ENCODE measurements around the gene UBR1.

The UBR1 gene

GRCh38 chr15:43133430-43134156 lies 27.8 kb upstream of the UBR1 start, which contains the start of gene TMEM62:
TSS of gene TMEM62 (plus strand) at chr15:43133586. CDS start at chr15:43133803, 217 bp downstream.
- TF ChIP-seq POLR2AphosphoS5 (IDR thresholded peaks at IDR 0.05; ENCODE audit: low read depth, low read length) (no peak), FOXP2 (optimal IDR thresholded peaks at IDR 0.05; ENCODE audit: borderline replicate concordance, extremely low read depth, extremely low read length, insufficient read depth) (peak; percentile 61), TAF1 (IDR thresholded peaks at IDR 0.05; ENCODE audit: borderline replicate concordance, insufficient read depth, low read length) (0 out of 2 replicates have a peak, but pooled peaks have one; percentile 18), REST (IDR thresholded peaks at IDR 0.05; ENCODE audit: insufficient read depth in 1 of 2, low read depth in 2 of 2, low read length in 2 of 2) (no peak)

DNA sequence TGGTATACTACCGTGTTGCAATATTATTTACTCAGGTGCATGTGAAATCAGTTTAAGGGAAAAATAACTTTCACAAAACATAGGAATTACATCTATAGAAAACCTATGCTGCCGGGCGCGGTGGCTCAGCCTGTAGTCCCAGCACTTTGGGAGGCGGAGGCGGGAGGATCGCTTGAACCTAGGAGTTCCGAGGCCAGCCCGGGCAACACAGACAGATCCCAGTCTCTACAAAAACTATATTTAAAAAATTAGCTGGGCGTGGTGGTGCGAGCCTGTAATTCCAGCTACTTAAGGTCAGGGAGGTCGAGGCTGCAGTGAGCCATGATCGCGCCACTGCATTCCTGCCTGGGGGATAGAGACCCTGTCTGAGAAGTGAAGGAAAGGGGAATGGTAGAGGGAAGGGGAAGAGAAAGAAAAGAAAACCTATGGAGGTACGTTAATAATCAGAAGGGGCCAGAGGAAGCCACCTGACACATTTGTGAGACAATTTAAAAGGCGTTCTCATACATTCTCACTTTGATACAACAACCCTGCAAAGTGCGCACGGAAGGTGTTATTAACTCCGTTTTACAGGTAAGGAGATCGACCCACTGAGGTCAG lies 27.1 kb upstream of the UBR1 start:
- no peak for TF ChIP-seq POLR2AphosphoS5 (IDR thresholded peaks at IDR 0.05; ENCODE audit: low read depth, low read length)
- TF ChIP-seq SIN3A (IDR thresholded peaks at IDR 0.05; ENCODE audit: borderline replicate concordance, insufficient read depth, low read length): no peak
- no peak for TF ChIP-seq TAF1 (IDR thresholded peaks at IDR 0.05; ENCODE audit: borderline replicate concordance, insufficient read depth, low read length)
- TF ChIP-seq FOXP2 (optimal IDR thresholded peaks at IDR 0.05; ENCODE audit: borderline replicate concordance, extremely low read depth, extremely low read length, insufficient read depth): no peak
- TF ChIP-seq REST (IDR thresholded peaks at IDR 0.05; ENCODE audit: insufficient read depth in 1 of 2, low read depth in 2 of 2, low read length in 2 of 2): no peak

GRCh38 chr15:43128980-43129335 lies 23.1 kb upstream of the UBR1 start:
- no peak for TF ChIP-seq TAF1 (IDR thresholded peaks at IDR 0.05; ENCODE audit: borderline replicate concordance, insufficient read depth, low read length)
- TF ChIP-seq REST (IDR thresholded peaks at IDR 0.05; ENCODE audit: insufficient read depth in 1 of 2, low read depth in 2 of 2, low read length in 2 of 2): no peak
- TF ChIP-seq SIN3A (IDR thresholded peaks at IDR 0.05; ENCODE audit: borderline replicate concordance, insufficient read depth, low read length): no peak

- TF ChIP-seq REST (IDR thresholded peaks at IDR 0.05; ENCODE audit: insufficient read depth in 1 of 2, low read depth in 2 of 2, low read length in 2 of 2): no peak
These were observed 21.9 kb upstream of the UBR1 start for GRCh38 chr15:43127752-43128151.

DNA sequence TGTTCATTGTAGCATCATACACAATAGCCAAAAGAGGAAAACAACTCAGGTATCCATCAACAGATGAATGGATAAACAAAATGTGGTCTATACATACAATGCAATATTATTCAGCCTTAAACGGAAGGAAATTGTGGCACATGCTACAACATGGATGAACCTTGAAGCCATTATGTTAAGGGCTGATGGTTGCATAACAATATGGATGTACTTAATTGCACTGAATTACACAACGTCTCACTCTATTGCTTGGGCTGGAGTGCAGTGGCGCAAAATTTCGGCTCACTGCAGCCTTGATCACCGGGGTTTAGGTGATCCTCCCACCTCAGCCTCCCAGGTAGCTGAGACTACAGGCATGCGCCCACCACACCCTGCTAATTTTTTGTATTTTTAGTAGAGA lies 20.5 kb upstream of the UBR1 start:
- TF ChIP-seq SIN3A (IDR thresholded peaks at IDR 0.05; ENCODE audit: borderline replicate concordance, insufficient read depth, low read length) (no peak), TAF1 (IDR thresholded peaks at IDR 0.05; ENCODE audit: borderline replicate concordance, insufficient read depth, low read length) (no peak), FOXP2 (optimal IDR thresholded peaks at IDR 0.05; ENCODE audit: borderline replicate concordance, extremely low read depth, extremely low read length, insufficient read depth) (no peak), REST (IDR thresholded peaks at IDR 0.05; ENCODE audit: insufficient read depth in 1 of 2, low read depth in 2 of 2, low read length in 2 of 2) (no peak), POLR2AphosphoS5 (IDR thresholded peaks at IDR 0.05; ENCODE audit: low read depth, low read length) (no peak)

All from PFSK-1 (cell line).